H9 (cell line): ENCODE data around the gene NOXA1. TPM values are rescaled to one million over a fixed set of nuclear protein-coding genes. Genes with fewer than 3 reads are reported as not detected.

Experiments used
- DNase-seq: peaks from one replicate; pipeline ENCODE4 v3.0.0-alpha.2; 2017
- H2AFZ ChIP-seq: one replicate; pipeline ENCODE4 v1.6.1; 2013; ENCODE audit warnings: mild to moderate bottlenecking, low read length, control low read depth, moderate library complexity
- H2AK5ac ChIP-seq: 2 replicates; pipeline ENCODE4 v1.6.1; 2013; ENCODE audit warnings: low read length, control low read depth, mixed read lengths; ENCODE audit not compliant: insufficient read length
- H2BK120ac ChIP-seq: one replicate; pipeline ENCODE4 v1.6.1; 2013; ENCODE audit warnings: low read depth, mild to moderate bottlenecking, low read length, control low read depth, inconsistent platforms; ENCODE audit not compliant: poor library complexity, severe bottlenecking
- H2BK12ac ChIP-seq: 2 replicates; pipeline ENCODE4 v1.6.1; 2013; ENCODE audit warnings: low read length, control low read depth, mixed read lengths, low read depth; ENCODE audit not compliant: insufficient read length
- H2BK15ac ChIP-seq: 2 replicates; pipeline ENCODE4 v1.6.1; 2013; ENCODE audit warnings: low read depth, low read length, control low read depth
- H2BK20ac ChIP-seq: one replicate; pipeline ENCODE4 v1.6.1; 2013; ENCODE audit warnings: low read depth, mild to moderate bottlenecking, low read length, control low read depth, inconsistent platforms; ENCODE audit not compliant: poor library complexity, severe bottlenecking
- H2BK5ac ChIP-seq: 2 replicates; pipeline ENCODE4 v1.6.1; 2013; ENCODE audit warnings: low read length, control low read depth, mixed read lengths; ENCODE audit not compliant: insufficient read length
- H3K14ac ChIP-seq: 2 replicates; pipeline ENCODE4 v1.6.1; 2013; ENCODE audit warnings: low read length, control low read depth; ENCODE audit not compliant: insufficient read depth
- H3K18ac ChIP-seq: 2 replicates; pipeline ENCODE4 v1.6.1; 2013; ENCODE audit warnings: low read depth, mild to moderate bottlenecking, mixed read lengths, low read length, control low read depth; ENCODE audit not compliant: insufficient read length
- H3K23ac ChIP-seq: 2 replicates; pipeline ENCODE4 v1.6.1; 2013; ENCODE audit warnings: low read length, control low read depth, mixed read lengths, low read depth; ENCODE audit not compliant: insufficient read length
- H3K23me2 ChIP-seq: 2 replicates; pipeline ENCODE4 v1.6.1; 2013; ENCODE audit warnings: low read depth, mild to moderate bottlenecking, mixed read lengths, low read length, control low read depth; ENCODE audit not compliant: insufficient read length, poor library complexity, severe bottlenecking
- H3K27ac ChIP-seq: 2 replicates; pipeline ENCODE4 v1.5.1; 2013; ENCODE audit warnings: low read length, control low read depth, mixed read lengths, low read depth; ENCODE audit not compliant: insufficient read length
- H3K27me3 ChIP-seq: 2 replicates; pipeline ENCODE4 v1.6.1; 2013; ENCODE audit warnings: low read length, control low read depth, inconsistent platforms; ENCODE audit not compliant: insufficient read depth
- H3K4ac ChIP-seq: 2 replicates; pipeline ENCODE4 v1.6.1; 2013; ENCODE audit warnings: low read depth, mild to moderate bottlenecking, control low read depth, inconsistent platforms, low read length, moderate library complexity
- H3K4me1 ChIP-seq: 2 replicates; pipeline ENCODE4 v1.6.1; 2013; ENCODE audit warnings: low read length, control low read depth, inconsistent platforms; ENCODE audit not compliant: insufficient read depth
- H3K4me2 ChIP-seq: 2 replicates; pipeline ENCODE4 v1.6.1; 2013; ENCODE audit warnings: low read length, control low read depth, mixed read lengths; ENCODE audit not compliant: insufficient read length, insufficient read depth
- H3K56ac ChIP-seq: 2 replicates; pipeline ENCODE4 v1.6.1; 2013; ENCODE audit warnings: low read depth, mild to moderate bottlenecking, mixed read lengths, low read length, control low read depth; ENCODE audit not compliant: insufficient read length
- H3K79me1 ChIP-seq: 2 replicates; pipeline ENCODE4 v1.6.1; 2013; ENCODE audit warnings: low read depth, mild to moderate bottlenecking, moderate library complexity, low read length, control low read depth, inconsistent platforms; ENCODE audit not compliant: insufficient read depth, poor library complexity, severe bottlenecking
- H3K79me2 ChIP-seq: 2 replicates; pipeline ENCODE4 v1.6.1; 2013; ENCODE audit warnings: low read length, control low read depth, inconsistent platforms; ENCODE audit not compliant: insufficient read depth
- H3K9ac ChIP-seq: 2 replicates; pipeline ENCODE4 v1.6.1; 2013; ENCODE audit warnings: low read length, control low read depth, mixed read lengths; ENCODE audit not compliant: insufficient read length; ENCODE audit errors: extremely low read depth
- H3K9me3 ChIP-seq: one replicate; pipeline ENCODE4 v1.6.1; 2013; ENCODE audit warnings: low read depth, low read length, inconsistent platforms; ENCODE audit not compliant: control insufficient read depth
- H3T11ph ChIP-seq: one replicate; pipeline ENCODE4 v1.6.1; 2013; ENCODE audit warnings: mild to moderate bottlenecking, low read length, control low read depth, inconsistent platforms
- H4K20me1 ChIP-seq: one replicate; pipeline ENCODE4 v1.6.1; 2013; ENCODE audit not compliant: control insufficient read depth, insufficient read length, insufficient read depth
- H4K5ac ChIP-seq: 2 replicates; pipeline ENCODE4 v1.6.1; 2013; ENCODE audit warnings: low read depth, mild to moderate bottlenecking, mixed read lengths, low read length, control low read depth; ENCODE audit not compliant: insufficient read length
- H4K8ac ChIP-seq: replicated peaks from 2 replicates; pipeline ENCODE4 v1.6.1; 2013; ENCODE audit warnings: low read length, control low read depth, mixed read lengths, low read depth; ENCODE audit not compliant: insufficient read length
- H4K91ac ChIP-seq: 2 replicates; pipeline ENCODE4 v1.6.1; 2013; ENCODE audit warnings: low read depth, mild to moderate bottlenecking, moderate library complexity, mixed read lengths, low read length, control low read depth; ENCODE audit not compliant: insufficient read length
- H3K27ac Mint-ChIP-seq, 3 experiments: 2 replicates in 2 of 3; 3 replicates in 1 of 3; pipeline ENCODE4 v1.8.0; 2020 to 2021; ENCODE audit warnings: mixed read lengths in 3 of 3, mild to moderate bottlenecking in 1 of 3, moderate library complexity in 1 of 3
- H3K27me3 Mint-ChIP-seq: 2 replicates; pipeline ENCODE4 v1.8.0; 2021; ENCODE audit warnings: low read depth, mild to moderate bottlenecking, moderate library complexity, mixed read lengths
- H3K36me3 Mint-ChIP-seq, 3 experiments: 2 replicates in 2 of 3; 3 replicates in 1 of 3; pipeline ENCODE4 v1.8.0; 2020 to 2021; ENCODE audit warnings: low read depth in 3 of 3, mixed read lengths in 3 of 3; ENCODE audit not compliant: insufficient read depth in 1 of 3
- H3K4me1 Mint-ChIP-seq, 2 experiments: 2 replicates each; pipeline ENCODE4 v1.8.0; 2020; ENCODE audit warnings: mixed read lengths in 2 of 2
- H3K4me3 Mint-ChIP-seq, 2 experiments: 2 replicates in 1 of 2; 3 replicates in 1 of 2; pipeline ENCODE4 v1.8.0; 2020 to 2021; ENCODE audit warnings: mild to moderate bottlenecking in 2 of 2, mixed read lengths in 2 of 2, moderate library complexity in 1 of 2
- H3K9me3 Mint-ChIP-seq, 2 experiments: 2 replicates in 1 of 2; 3 replicates in 1 of 2; pipeline ENCODE4 v1.8.0; 2020; ENCODE audit warnings: mild to moderate bottlenecking in 2 of 2, mixed read lengths in 2 of 2, moderate library complexity in 1 of 2
- WGBS: extraction: QIAGEN DNeasy Blood & Tissue Kit; methylation state at CpG from one replicate; pipeline ENCODE4 v1.1.7; 2013; ENCODE audit warnings: missing lambda C conversion rate, low lambda C conversion rate, mixed read lengths; ENCODE audit not compliant: insufficient read length; ENCODE audit errors: extremely low coverage; 5-methylcytosine and 5-hydroxymethylcytosine counted together
- total RNA-seq: library from RNA; stranded (reverse); gene quantifications from 2 replicates; pipeline ENCODE4 v1.2.1, GENCODE V29; 2021
- TF ChIP-seq, protein P1 (sequence below): fragments of 200-600 bp; sonication (generic); conservative IDR thresholded peaks from 3 replicates; pipeline ENCODE4 v1.8.0; 2021; ENCODE audit warnings: antibody characterized with exemption, mild to moderate bottlenecking

The NOXA1 gene
- total RNA-seq, 1 experiment from 2014 or later, result 2.0 TPM

DNA sequence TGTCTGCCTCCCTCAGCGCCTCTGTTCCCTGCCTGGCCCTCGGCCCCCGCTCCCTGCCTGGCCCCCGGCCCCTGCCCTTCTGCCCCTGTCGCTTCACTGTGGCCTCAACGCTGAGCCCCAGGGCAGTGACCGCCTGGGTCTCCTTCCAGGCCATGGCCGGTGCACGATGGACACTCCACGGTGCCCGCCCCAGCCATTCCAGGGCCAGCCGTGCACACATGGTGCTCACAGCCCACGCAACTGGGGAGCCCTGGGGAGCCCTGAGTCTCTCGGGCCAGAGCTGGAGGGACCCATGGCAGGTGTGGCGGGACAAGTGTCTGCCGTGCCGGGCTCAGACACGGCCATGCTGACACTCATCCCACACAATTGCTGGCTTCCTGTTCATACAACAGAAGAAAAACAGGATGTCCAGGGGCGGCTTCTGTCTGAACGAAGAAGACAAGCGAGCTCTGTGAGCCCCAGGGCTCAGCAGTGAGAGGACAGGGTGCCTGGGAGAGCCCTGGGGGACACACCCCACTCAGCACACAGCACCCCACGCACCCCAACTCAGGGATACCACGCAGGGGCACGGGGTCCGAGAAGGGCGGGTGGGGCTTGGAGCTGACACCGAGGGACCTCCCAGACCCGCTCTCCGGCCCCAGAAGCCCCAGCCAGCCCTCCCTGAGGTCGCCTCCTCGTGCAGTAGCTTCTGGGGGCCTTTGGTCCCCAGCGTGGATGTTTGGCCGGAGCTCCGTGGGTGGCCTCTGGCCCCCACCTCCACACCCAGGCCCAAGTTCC lies 35.9 kb upstream of the NOXA1 start:
- no peak overlapping the region for H3K9ac ChIP-seq
- no peaks in the 10 kb centered on the region for H3K23me2 ChIP-seq
- peak overlapping the region in 1 of 3 experiments; percentile 86; a peak in 2 of 7 replicates for H3K27ac Mint-ChIP-seq

More for the DNA sequence above, 35.9 kb upstream of the NOXA1 start:
- H3K4me2 ChIP-seq, result no peak overlapping the region
- H2AK5ac ChIP-seq, result no peak overlapping the region
- no peak for DNase-seq
- H2BK15ac ChIP-seq, result no peak overlapping the region
- no peak overlapping the region for H4K8ac ChIP-seq
- Mint-ChIP-seq H3K36me3 (peaks cover 0 to 7% (median 3%) of the 10 kb centered on the region in 3 experiments; a peak in 4 of 7 replicates), H3K4me1 (peaks cover 2% of the 10 kb centered on the region in 2 experiments; a peak in 3 of 4 replicates), H3K27me3 (no peaks in the 10 kb centered on the region), H3K9me3 (no peaks in the 10 kb centered on the region), H3K4me3 (no peak overlapping the region)
- no peak overlapping the region for H3K4ac ChIP-seq
- no peaks in the 10 kb centered on the region; the same call in 1 of the 2 replicates for H3K4me1 ChIP-seq
- no CpG with 5 or more reads among the region's 34 CpGs for WGBS
- no peak overlapping the region for H4K91ac ChIP-seq
- TF ChIP-seq, protein P1, sequence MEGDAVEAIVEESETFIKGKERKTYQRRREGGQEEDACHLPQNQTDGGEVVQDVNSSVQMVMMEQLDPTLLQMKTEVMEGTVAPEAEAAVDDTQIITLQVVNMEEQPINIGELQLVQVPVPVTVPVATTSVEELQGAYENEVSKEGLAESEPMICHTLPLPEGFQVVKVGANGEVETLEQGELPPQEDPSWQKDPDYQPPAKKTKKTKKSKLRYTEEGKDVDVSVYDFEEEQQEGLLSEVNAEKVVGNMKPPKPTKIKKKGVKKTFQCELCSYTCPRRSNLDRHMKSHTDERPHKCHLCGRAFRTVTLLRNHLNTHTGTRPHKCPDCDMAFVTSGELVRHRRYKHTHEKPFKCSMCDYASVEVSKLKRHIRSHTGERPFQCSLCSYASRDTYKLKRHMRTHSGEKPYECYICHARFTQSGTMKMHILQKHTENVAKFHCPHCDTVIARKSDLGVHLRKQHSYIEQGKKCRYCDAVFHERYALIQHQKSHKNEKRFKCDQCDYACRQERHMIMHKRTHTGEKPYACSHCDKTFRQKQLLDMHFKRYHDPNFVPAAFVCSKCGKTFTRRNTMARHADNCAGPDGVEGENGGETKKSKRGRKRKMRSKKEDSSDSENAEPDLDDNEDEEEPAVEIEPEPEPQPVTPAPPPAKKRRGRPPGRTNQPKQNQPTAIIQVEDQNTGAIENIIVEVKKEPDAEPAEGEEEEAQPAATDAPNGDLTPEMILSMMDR, result no peak
- H3K9me3 ChIP-seq, result no peaks in the 10 kb centered on the region
- no peak overlapping the region for H3T11ph ChIP-seq
- no peak overlapping the region; the same call in 1 of the 2 replicates for H3K14ac ChIP-seq
- H3K79me1 ChIP-seq, result no peaks in the 10 kb centered on the region
- H3K18ac ChIP-seq, result no peak overlapping the region
- H2BK120ac ChIP-seq, result no peak overlapping the region
- no peak overlapping the region for H3K23ac ChIP-seq
- H3K27ac ChIP-seq, result no peak overlapping the region
- no peak overlapping the region for H2BK12ac ChIP-seq
- no peak overlapping the region for H2BK5ac ChIP-seq
- H3K27me3 ChIP-seq, result no peaks in the 10 kb centered on the region
- H4K5ac ChIP-seq, result no peak overlapping the region
- H3K56ac ChIP-seq, result no peak overlapping the region
- H2BK20ac ChIP-seq, result no peak overlapping the region
- no peak overlapping the region for H2AFZ ChIP-seq
- no peaks in the 10 kb centered on the region for H3K79me2 ChIP-seq
- no peaks in the 10 kb centered on the region for H4K20me1 ChIP-seq
